Adipocyte (in vitro differentiated cells): ENCODE measurements around the gene ROR1.

Experiments
- DNase-seq: peaks from one replicate; pipeline ENCODE4 v3.0.0-alpha.2; 2015; ENCODE audit warnings: low read depth
- H3K27me3 ChIP-seq: replicated peaks from 2 replicates; pipeline ENCODE4 v1.7.0; 2013; ENCODE audit warnings: mild to moderate bottlenecking, low read length, moderate library complexity; ENCODE audit not compliant: control insufficient read depth, insufficient read depth
- H3K36me3 ChIP-seq: 2 replicates; pipeline ENCODE4 v1.7.0; 2013; ENCODE audit warnings: low read length, mild to moderate bottlenecking, moderate library complexity; ENCODE audit not compliant: control insufficient read depth, insufficient read depth, severe bottlenecking
- H3K4me1 ChIP-seq: 2 replicates; pipeline ENCODE4 v1.7.0; 2013; ENCODE audit warnings: mild to moderate bottlenecking, low read length, moderate library complexity; ENCODE audit not compliant: control insufficient read depth, insufficient read depth
- H3K4me3 ChIP-seq: 2 replicates; pipeline ENCODE4 v1.7.0; 2013; ENCODE audit warnings: mild to moderate bottlenecking, low read length, moderate library complexity
- H3K9ac ChIP-seq: 2 replicates; pipeline ENCODE4 v1.7.0; 2013; ENCODE audit warnings: mild to moderate bottlenecking, low read length, moderate library complexity
- H3K9me3 ChIP-seq: 2 replicates; pipeline ENCODE4 v1.7.0; 2013; ENCODE audit warnings: mild to moderate bottlenecking, low read length, moderate library complexity; ENCODE audit not compliant: control insufficient read depth

ROR1 gene

DNA sequence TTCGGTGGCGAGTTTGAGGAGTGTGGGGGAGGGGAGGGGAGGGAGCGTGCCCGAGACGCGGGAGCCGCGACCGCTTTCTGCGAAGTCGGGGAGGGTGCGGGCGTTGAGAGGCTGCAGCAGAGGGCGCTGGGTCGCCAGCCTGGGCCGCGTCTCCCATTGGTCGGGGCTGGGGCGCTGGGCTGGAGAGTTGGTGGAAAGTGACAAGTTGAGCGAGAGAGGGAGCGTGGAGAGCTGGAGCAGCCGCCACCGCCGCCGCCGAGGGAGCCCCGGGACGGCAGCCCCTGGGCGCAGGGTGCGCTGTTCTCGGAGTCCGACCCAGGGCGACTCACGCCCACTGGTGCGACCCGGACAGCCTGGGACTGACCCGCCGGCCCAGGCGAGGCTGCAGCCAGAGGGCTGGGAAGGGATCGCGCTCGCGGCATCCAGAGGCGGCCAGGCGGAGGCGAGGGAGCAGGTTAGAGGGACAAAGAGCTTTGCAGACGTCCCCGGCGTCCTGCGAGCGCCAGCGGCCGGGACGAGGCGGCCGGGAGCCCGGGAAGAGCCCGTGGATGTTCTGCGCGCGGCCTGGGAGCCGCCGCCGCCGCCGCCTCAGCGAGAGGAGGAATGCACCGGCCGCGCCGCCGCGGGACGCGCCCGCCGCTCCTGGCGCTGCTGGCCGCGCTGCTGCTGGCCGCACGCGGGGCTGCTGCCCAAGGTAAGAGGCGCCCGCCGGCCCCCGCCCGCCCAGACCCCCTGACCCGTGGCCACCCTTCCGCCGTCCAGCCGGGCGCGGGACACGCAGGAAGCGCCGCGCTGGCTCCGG lies at the start of gene ROR1:
Gene ROR1, plus strand, starts transcription at position 203 of the 802 bp plus-strand sequence.
- DNase-seq, result peak; percentile 96
- H3K4me3 ChIP-seq, result peak within 1 kb of the TSS; percentile 96
- peak within 1 kb of the TSS; percentile 95 for H3K9ac ChIP-seq
- H3K36me3 ChIP-seq, result no peaks in the 10 kb centered on the region
- H3K9me3 ChIP-seq, result no peaks in the 10 kb centered on the region
- peaks cover 39% of the 10 kb centered on the region for H3K4me1 ChIP-seq
- no peaks in the 10 kb centered on the region for H3K27me3 ChIP-seq

DNA sequence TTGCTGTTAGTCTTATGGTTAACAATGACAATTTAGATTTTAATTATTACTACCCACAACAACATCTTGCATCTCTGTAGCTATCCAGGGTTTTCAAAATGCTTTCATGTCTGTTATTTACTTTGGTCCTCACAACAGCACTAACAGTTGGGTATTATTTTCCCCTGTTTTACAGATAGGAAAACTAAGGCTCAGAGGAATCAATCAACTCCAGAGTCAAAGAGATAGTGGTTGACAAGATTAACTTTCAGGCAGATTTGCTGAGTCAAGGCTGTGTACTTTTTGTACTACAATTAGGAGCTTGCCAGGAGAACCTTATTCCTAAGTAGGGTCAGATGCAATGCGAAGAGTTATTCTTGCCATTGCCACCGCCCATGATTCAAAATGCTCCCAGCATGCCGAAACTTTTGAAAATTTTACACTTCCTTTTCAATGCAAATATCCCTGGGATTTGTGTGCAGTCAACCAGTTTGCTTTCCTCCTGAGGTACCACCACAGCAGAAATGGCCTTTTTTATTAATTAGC lies 49.4 kb upstream of the ROR1 start:
- H3K4me3 ChIP-seq, result no peak overlapping the region

GRCh38 chr1:63728611-63729226 lies 45.1 kb upstream of the ROR1 start:
- Histone ChIP-seq H3K9ac (no peak overlapping the region), H3K9me3 (no peaks in the 10 kb centered on the region), H3K27me3 (no peaks in the 10 kb centered on the region), H3K4me3 (no peak overlapping the region), H3K4me1 (peaks cover 22% of the 10 kb centered on the region), H3K36me3 (no peaks in the 10 kb centered on the region)
- no peak for DNase-seq

More for the DNA sequence above, 49.4 kb upstream of the ROR1 start:
- H3K9me3 ChIP-seq, result no peaks in the 10 kb centered on the region
- H3K27me3 ChIP-seq, result no peaks in the 10 kb centered on the region
- no peak for DNase-seq
- H3K36me3 ChIP-seq, result no peaks in the 10 kb centered on the region
- peaks cover 21% of the 10 kb centered on the region for H3K4me1 ChIP-seq
- no peak overlapping the region for H3K9ac ChIP-seq

DNA sequence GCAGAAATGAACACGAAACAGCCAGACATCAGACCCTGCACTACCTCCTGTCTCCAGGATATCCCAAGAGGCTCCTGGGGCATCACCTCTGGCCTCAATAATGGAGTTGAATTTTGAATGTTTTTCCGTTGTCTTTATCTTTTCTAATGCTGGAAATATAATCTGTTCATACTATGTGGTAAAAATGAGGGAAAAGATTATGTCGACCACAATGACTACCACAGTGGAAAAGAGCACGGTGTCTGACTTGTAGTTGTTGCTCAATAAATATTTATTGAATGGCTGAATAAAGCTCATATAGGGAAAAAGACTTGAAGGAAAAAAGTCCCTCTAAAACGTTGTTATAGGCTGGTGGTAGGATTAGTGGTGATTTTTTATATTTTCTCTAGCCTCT lies 44.6 kb upstream of the ROR1 start:
- no peak for DNase-seq
- H3K9me3 ChIP-seq, result no peaks in the 10 kb centered on the region
- no peaks in the 10 kb centered on the region for H3K27me3 ChIP-seq
- H3K9ac ChIP-seq, result no peak overlapping the region
- no peak overlapping the region for H3K4me3 ChIP-seq
- peaks cover 17% of the 10 kb centered on the region for H3K4me1 ChIP-seq
- H3K36me3 ChIP-seq, result no peaks in the 10 kb centered on the region

- Histone ChIP-seq H3K4me3 (no peak overlapping the region), H3K27me3 (no peaks in the 10 kb centered on the region), H3K36me3 (no peaks in the 10 kb centered on the region), H3K4me1 (peaks cover 16% of the 10 kb centered on the region), H3K9me3 (no peaks in the 10 kb centered on the region), H3K9ac (no peak overlapping the region)
- no peak for DNase-seq
Measured at GRCh38 chr1:63730211-63730610, 43.6 kb upstream of the ROR1 start.

DNA sequence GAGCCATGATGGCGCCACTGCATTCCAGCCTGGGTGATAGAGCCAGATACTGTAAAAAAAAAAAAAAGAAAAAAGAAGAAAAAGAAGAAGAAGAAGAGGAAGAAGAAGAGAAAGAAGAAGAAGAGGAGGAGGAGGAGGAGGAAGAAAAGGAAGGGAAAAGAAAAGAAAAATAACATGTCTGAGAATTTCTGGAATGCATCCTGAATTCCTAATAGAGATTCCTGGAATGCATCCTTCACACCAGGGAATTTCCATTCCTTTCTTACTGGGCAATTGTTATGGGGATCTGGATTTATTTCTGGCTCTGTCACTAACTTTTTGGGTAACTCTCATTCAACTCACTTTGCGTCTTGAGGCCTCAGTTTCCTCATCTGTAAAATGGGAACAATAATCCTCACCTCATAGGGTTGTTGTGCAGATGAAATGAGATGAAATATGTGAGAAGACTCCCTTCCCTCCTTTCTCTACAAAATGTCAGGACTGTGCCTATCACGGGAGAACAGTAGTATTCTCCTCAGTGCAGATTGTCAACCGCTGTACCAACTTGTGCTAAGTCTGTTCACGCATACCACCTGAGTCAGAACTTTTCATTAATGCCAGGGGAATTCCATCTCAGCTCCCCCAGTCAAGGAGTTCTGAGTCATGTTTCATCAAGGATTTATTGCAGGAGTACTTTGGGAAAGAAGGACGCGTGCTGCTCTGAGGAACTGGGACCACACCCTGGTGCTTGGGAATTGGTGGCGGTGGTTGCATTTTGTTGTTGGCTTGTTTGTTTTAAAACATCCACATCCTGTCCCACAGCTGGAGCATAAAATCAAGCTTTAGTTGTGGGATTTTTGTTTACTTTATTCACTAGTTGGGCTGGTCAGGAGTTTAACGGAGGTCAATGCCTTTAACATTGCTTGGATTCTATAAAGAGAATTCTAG lies 42.4 kb upstream of the ROR1 start:
- Histone ChIP-seq H3K27me3 (no peaks in the 10 kb centered on the region), H3K4me3 (peak overlapping the region; percentile 21), H3K4me1 (peaks cover 16% of the 10 kb centered on the region), H3K9me3 (no peaks in the 10 kb centered on the region), H3K36me3 (no peaks in the 10 kb centered on the region), H3K9ac (peak overlapping the region; percentile 77)
- peak; percentile 86 for DNase-seq

- Histone ChIP-seq H3K27me3 (no peaks in the 10 kb centered on the region), H3K36me3 (no peaks in the 10 kb centered on the region), H3K9ac (peak overlapping the region; percentile 77), H3K9me3 (peaks cover 3% of the 10 kb centered on the region), H3K4me3 (peak overlapping the region; percentile 21), H3K4me1 (peaks cover 16% of the 10 kb centered on the region)
- no peak for DNase-seq
Measured at GRCh38 chr1:63732666-63733065, 41.2 kb upstream of the ROR1 start.

- DNase-seq, result no peak
- no peaks in the 10 kb centered on the region for H3K36me3 ChIP-seq
- H3K4me3 ChIP-seq, result no peak overlapping the region
- peaks cover 3% of the 10 kb centered on the region for H3K4me1 ChIP-seq
- peaks cover 3% of the 10 kb centered on the region for H3K9me3 ChIP-seq
- H3K9ac ChIP-seq, result no peak overlapping the region
- no peaks in the 10 kb centered on the region for H3K27me3 ChIP-seq
Measured at GRCh38 chr1:63738772-63739171, 35.0 kb upstream of the ROR1 start.

- no peak overlapping the region for H3K4me3 ChIP-seq
- H3K27me3 ChIP-seq, result no peaks in the 10 kb centered on the region
- no peak overlapping the region for H3K9ac ChIP-seq
- no peak for DNase-seq
- H3K4me1 ChIP-seq, result peaks cover 5% of the 10 kb centered on the region
- H3K9me3 ChIP-seq, result peaks cover 3% of the 10 kb centered on the region
- H3K36me3 ChIP-seq, result no peaks in the 10 kb centered on the region
Measured at GRCh38 chr1:63739452-63739851, 34.4 kb upstream of the ROR1 start.

- no peak overlapping the region for H3K9ac ChIP-seq
- no peak for DNase-seq
- peaks cover 3% of the 10 kb centered on the region for H3K9me3 ChIP-seq
- no peaks in the 10 kb centered on the region for H3K36me3 ChIP-seq
- no peak overlapping the region for H3K4me3 ChIP-seq
- H3K27me3 ChIP-seq, result no peaks in the 10 kb centered on the region
- peaks cover 5% of the 10 kb centered on the region for H3K4me1 ChIP-seq
Measured at GRCh38 chr1:63740432-63740831, 33.4 kb upstream of the ROR1 start.

DNA sequence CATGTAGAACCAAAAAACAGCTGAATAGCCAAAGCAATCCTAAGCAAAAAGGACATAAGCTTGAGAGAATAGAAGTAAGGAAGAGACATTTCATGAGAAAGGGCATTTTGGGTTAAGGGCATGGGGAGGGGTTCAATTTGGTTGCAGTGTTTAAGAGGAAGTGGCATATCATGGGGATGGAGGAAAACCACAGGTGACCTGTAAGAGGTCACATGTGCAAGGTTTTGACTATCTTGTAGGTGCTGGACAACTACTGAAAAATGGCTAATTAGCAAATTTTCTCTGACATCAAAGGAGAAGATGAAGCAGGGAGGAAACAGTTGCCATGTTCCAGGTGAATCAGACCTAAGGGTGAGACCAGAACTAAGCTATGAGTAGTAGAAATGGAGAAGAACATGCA lies 31.3 kb upstream of the ROR1 start:
- H3K9me3 ChIP-seq, result no peaks in the 10 kb centered on the region
- no peak overlapping the region for H3K4me3 ChIP-seq
- H3K4me1 ChIP-seq, result peaks cover 15% of the 10 kb centered on the region
- no peaks in the 10 kb centered on the region for H3K36me3 ChIP-seq
- H3K9ac ChIP-seq, result no peak overlapping the region
- no peak for DNase-seq
- H3K27me3 ChIP-seq, result no peaks in the 10 kb centered on the region
